GM18519 (cell line): Measurements from ENCODE around the gene UBE3B.

Experiments
- ATAC-seq: cut with Tn5 transposase; IDR thresholded peaks from one replicate; pipeline ENCODE4 v1.9.1; 2021; ENCODE audit warnings: mild to moderate bottlenecking, moderate library complexity; ENCODE audit not compliant: unreplicated experiment, low FRiP score

UBE3B gene

GRCh38 chr12:109549613-109550270 is 72.3 kb downstream of the UBE3B start:
- no peak for ATAC-seq

- no peak for ATAC-seq
These were observed 72.8 kb downstream of the UBE3B start for GRCh38 chr12:109550281-109550680.

GRCh38 chr12:109551108-109551507 is 73.7 kb downstream of the UBE3B start:
- no peak for ATAC-seq

GRCh38 chr12:109552971-109553370 is 75.5 kb downstream of the UBE3B start:
- no peak for ATAC-seq

- no peak for ATAC-seq
These were observed 76.0 kb downstream of the UBE3B start for GRCh38 chr12:109553483-109553882.

- no peak for ATAC-seq
These were observed 76.6 kb downstream of the UBE3B start for GRCh38 chr12:109553906-109554500.

GRCh38 chr12:109554761-109555160 is 77.3 kb downstream of the UBE3B start:
- ATAC-seq = no peak

GRCh38 chr12:109555431-109556315 is 78.2 kb downstream of the UBE3B start:
- ATAC-seq = no peak

GRCh38 chr12:109557200-109557599 is 79.8 kb downstream of the UBE3B start:
- no peak for ATAC-seq

GRCh38 chr12:109557805-109558204 is 80.4 kb downstream of the UBE3B start:
- no peak for ATAC-seq

- ATAC-seq = no peak
These were observed 81.2 kb downstream of the UBE3B start for GRCh38 chr12:109558374-109559199.

- ATAC-seq = no peak
These were observed 81.7 kb downstream of the UBE3B start for GRCh38 chr12:109559200-109559505.

GRCh38 chr12:109559601-109560000 is 82.2 kb downstream of the UBE3B start:
- no peak for ATAC-seq

GRCh38 chr12:109560867-109561710 is 83.7 kb downstream of the UBE3B start:
- no peak for ATAC-seq

- no peak for ATAC-seq
These were observed 84.2 kb downstream of the UBE3B start for GRCh38 chr12:109561711-109562030.

GRCh38 chr12:109562871-109563270 is 85.4 kb downstream of the UBE3B start:
- ATAC-seq = no peak

- no peak for ATAC-seq
These were observed 86.2 kb downstream of the UBE3B start for GRCh38 chr12:109563291-109564284.

GRCh38 chr12:109566424-109566823 is 89.0 kb downstream of the UBE3B start:
- ATAC-seq = no peak

- no peak for ATAC-seq
These were observed 89.9 kb downstream of the UBE3B start for GRCh38 chr12:109567296-109567695.
